Measurements from ENCODE around the gene GPR160.

GRCh38 chr3:169996063-169996462, 41.7 kb upstream of the GPR160 start:
- TF ChIP-seq POLR2A (IDR thresholded peaks at IDR 0.05) (no peak), CTCF (IDR thresholded peaks at IDR 0.05) (no peak)

Data from esophagus squamous epithelium (tissue), 4 donors.